Nephron (organoid): ENCODE data around the gene XRRA1.

Source experiments
- H3K27ac Mint-ChIP-seq, 3 experiments: 2 replicates each; pipeline ENCODE4 v1.8.0; 2020; ENCODE audit warnings: mixed read lengths in 3 of 3, mild to moderate bottlenecking in 2 of 3, moderate library complexity in 1 of 3
- H3K27me3 Mint-ChIP-seq: 2 replicates; pipeline ENCODE4 v1.8.0; 2021; ENCODE audit warnings: low read depth, mild to moderate bottlenecking, moderate library complexity, mixed read lengths
- H3K36me3 Mint-ChIP-seq: 2 replicates; pipeline ENCODE4 v1.8.0; 2020; ENCODE audit warnings: low read depth, mixed read lengths
- H3K4me1 Mint-ChIP-seq: 2 replicates; pipeline ENCODE4 v1.8.0; 2020; ENCODE audit warnings: mixed read lengths
- H3K4me3 Mint-ChIP-seq, 3 experiments: 2 replicates each; pipeline ENCODE4 v1.8.0; 2020; ENCODE audit warnings: mild to moderate bottlenecking in 3 of 3, mixed read lengths in 3 of 3, moderate library complexity in 2 of 3
- H3K9me3 Mint-ChIP-seq: 2 replicates; pipeline ENCODE4 v1.8.0; 2020; ENCODE audit warnings: mixed read lengths
- TF ChIP-seq, protein P1 (sequence below), 3 experiments: fragments of 200-600 bp; sonication (generic); IDR thresholded peaks; one replicate each; pipeline ENCODE4 v1.5.0; 2021; ENCODE audit warnings: antibody characterized with exemption in 3 of 3; ENCODE audit not compliant: unreplicated experiment in 3 of 3

The XRRA1 gene

DNA sequence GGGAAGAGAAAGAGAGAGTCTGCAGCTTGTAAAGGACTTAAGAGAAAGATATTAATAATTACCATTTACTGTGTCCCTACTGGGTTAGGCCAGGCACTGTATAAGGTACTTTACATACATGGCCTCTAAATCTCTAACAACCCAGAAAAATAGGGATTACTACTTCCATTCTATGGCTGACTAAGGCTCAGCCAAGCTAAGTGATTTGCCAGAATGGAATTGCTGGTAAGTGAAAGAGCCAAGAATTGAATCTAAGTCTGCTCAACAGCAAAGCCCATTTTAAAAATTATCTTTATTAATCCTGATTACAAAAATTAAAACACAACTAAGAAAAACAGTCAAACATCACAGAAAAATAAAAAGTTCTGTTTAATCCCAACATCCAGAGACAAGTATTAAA, 21.4 kb downstream of the XRRA1 start:
- TF ChIP-seq, protein P1, sequence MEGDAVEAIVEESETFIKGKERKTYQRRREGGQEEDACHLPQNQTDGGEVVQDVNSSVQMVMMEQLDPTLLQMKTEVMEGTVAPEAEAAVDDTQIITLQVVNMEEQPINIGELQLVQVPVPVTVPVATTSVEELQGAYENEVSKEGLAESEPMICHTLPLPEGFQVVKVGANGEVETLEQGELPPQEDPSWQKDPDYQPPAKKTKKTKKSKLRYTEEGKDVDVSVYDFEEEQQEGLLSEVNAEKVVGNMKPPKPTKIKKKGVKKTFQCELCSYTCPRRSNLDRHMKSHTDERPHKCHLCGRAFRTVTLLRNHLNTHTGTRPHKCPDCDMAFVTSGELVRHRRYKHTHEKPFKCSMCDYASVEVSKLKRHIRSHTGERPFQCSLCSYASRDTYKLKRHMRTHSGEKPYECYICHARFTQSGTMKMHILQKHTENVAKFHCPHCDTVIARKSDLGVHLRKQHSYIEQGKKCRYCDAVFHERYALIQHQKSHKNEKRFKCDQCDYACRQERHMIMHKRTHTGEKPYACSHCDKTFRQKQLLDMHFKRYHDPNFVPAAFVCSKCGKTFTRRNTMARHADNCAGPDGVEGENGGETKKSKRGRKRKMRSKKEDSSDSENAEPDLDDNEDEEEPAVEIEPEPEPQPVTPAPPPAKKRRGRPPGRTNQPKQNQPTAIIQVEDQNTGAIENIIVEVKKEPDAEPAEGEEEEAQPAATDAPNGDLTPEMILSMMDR (IDR thresholded peaks at IDR 0.05; ENCODE audit: unreplicated experiment in 3 of 3): no peak
- H3K36me3 Mint-ChIP-seq: no peaks in the 10 kb centered on the region
- no peaks in the 10 kb centered on the region for H3K27me3 Mint-ChIP-seq
- H3K27ac Mint-ChIP-seq: no peak overlapping the region
- H3K9me3 Mint-ChIP-seq: no peaks in the 10 kb centered on the region
- peaks cover 6% of the 10 kb centered on the region for H3K4me1 Mint-ChIP-seq
- no peak overlapping the region for H3K4me3 Mint-ChIP-seq

DNA sequence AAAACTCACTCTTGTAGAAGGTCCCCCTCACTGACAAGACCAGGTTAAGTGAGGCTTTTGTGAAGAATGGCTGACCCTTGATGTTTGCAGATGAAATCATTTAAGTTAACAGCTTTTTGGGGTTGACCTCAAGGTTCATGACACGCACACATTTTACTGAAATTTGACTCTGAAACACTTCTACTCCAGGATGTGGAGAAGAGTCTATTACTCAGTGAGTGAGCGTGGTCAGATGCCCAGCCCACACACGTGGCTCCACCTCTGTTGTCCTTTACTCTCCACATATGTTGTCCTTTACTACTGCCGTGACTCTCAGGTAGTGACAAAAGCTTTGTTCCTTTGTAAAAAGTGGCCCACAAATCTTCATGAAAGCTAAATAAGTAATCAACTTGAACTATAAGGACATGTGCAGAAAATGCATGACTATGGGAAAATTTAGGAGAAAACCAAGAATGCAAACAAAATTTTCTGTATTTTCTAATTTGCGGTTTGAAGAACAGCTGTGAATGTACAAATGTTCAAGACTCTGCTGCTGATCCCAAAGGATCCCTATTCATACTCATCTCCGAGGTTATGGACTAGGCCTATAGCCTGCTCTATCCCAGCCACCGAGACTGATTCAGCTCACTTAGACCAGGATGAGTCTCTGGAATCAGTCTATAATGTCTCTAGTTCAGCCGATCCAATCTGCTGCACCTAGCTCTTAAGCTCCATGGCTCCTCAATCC, 22.4 kb downstream of the XRRA1 start:
- H3K27ac Mint-ChIP-seq: no peak overlapping the region
- no peaks in the 10 kb centered on the region for H3K9me3 Mint-ChIP-seq
- no peaks in the 10 kb centered on the region for H3K27me3 Mint-ChIP-seq
- peaks cover 6% of the 10 kb centered on the region for H3K4me1 Mint-ChIP-seq
- TF ChIP-seq, protein P1 (IDR thresholded peaks at IDR 0.05; ENCODE audit: unreplicated experiment in 3 of 3): no peak
- H3K36me3 Mint-ChIP-seq: no peaks in the 10 kb centered on the region
- H3K4me3 Mint-ChIP-seq: no peak overlapping the region

DNA sequence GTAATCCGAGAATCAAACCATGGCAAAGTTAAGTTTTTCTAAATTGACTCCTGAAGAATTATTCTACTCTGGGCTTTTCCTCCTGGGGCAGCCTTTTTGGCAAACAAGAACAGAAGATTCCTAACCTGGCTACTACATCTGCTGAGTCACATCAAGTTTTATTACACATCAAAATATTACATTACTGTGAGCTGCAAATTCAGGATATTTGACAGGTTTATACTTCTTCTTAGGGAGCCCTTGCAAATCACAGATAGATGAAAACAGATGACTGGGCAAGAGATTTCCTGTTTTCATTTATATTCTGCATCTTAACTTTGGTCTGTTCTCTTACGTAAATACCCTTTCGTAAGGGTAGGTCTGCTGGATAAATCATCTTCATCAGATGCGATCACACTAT, 23.6 kb downstream of the XRRA1 start:
- H3K36me3 Mint-ChIP-seq: peaks cover 6% of the 10 kb centered on the region
- TF ChIP-seq, protein P1 (IDR thresholded peaks at IDR 0.05; ENCODE audit: unreplicated experiment in 3 of 3): no peak
- H3K4me1 Mint-ChIP-seq: peaks cover 6% of the 10 kb centered on the region
- H3K27ac Mint-ChIP-seq: peak overlapping the region in 1 of 3 experiments; percentile 77
- H3K27me3 Mint-ChIP-seq: no peaks in the 10 kb centered on the region
- H3K9me3 Mint-ChIP-seq: no peaks in the 10 kb centered on the region
- no peak overlapping the region for H3K4me3 Mint-ChIP-seq

DNA sequence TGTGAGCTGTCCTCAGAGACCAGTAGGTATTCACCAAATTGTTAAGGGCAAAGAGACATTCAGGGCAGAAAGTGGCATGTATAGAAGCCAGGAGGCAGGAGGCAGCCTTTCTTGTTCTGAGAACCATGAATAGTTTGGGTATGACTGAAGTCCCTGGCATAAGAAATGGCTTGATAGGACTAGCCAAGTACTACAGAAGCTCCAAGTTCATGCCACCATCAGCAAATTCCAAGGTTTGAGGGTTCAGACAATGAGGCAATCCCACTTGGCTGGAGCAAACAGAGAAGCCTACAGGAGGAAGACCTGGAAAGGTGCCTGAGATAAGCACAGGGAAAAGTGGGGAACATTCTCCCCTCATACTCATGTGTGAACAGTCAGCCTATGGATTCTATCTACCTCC, 25.8 kb downstream of the XRRA1 start:
- Mint-ChIP-seq H3K4me3 (no peak overlapping the region), H3K27me3 (no peaks in the 10 kb centered on the region), H3K4me1 (peaks cover 6% of the 10 kb centered on the region), H3K36me3 (peaks cover 24% of the 10 kb centered on the region), H3K27ac (no peak overlapping the region), H3K9me3 (no peaks in the 10 kb centered on the region)
- TF ChIP-seq, protein P1 (IDR thresholded peaks at IDR 0.05; ENCODE audit: unreplicated experiment in 3 of 3): no peak

DNA sequence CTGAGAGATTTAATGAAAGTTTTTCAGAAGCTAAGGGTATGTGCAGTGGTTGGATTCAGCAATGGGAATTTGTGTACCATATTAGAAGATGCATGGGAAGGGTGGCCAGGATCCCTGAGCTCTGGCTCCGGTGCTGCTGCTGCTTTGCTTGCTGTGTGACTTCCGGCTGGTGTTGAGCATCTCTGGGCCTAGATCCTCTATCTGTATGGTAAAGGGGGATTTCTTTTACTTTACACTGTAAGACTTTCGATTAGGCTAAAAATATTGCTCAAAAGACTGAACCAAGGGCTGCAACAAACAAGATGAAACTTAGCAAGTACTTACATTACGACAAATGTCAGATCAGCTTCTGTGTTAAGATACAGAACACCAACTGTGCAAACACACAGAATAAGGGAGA, 39.1 kb downstream of the XRRA1 start:
- TF ChIP-seq, protein P1 (IDR thresholded peaks at IDR 0.05; ENCODE audit: unreplicated experiment in 3 of 3): no peak
- Mint-ChIP-seq H3K27me3 (no peaks in the 10 kb centered on the region), H3K4me1 (peaks cover 27% of the 10 kb centered on the region), H3K36me3 (peaks cover 37% of the 10 kb centered on the region), H3K9me3 (no peaks in the 10 kb centered on the region), H3K4me3 (no peak overlapping the region), H3K27ac (peak overlapping the region in 2 of 3 experiments; percentile 22 to 55)

DNA sequence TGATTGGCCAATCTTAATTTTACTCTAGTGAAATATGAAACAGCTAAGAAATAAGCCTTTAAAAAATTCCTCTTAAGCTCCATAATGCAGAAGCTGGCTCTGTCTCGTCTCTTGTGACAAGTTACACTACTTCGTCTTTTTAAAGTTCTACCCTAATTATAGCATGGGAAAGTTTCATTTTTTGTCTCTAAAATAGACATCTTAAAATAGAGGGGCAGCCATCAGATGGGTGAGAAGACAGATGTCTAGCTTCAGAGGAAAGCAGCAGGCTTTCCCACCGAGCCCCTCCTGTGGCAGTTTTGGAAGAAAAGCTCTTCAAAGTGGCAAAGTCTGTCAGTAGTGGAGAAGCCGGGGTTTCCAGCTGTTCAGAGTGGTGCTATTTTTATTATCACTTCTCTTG, 39.5 kb downstream of the XRRA1 start:
- peaks cover 33% of the 10 kb centered on the region for H3K36me3 Mint-ChIP-seq
- peaks cover 27% of the 10 kb centered on the region for H3K4me1 Mint-ChIP-seq
- H3K27me3 Mint-ChIP-seq: no peaks in the 10 kb centered on the region
- H3K4me3 Mint-ChIP-seq: no peak overlapping the region
- H3K9me3 Mint-ChIP-seq: no peaks in the 10 kb centered on the region
- TF ChIP-seq, protein P1 (IDR thresholded peaks at IDR 0.05; ENCODE audit: unreplicated experiment in 3 of 3): no peak
- peak overlapping the region in 2 of 3 experiments; percentile 22 to 42 for H3K27ac Mint-ChIP-seq
